Vagina (tissue), 2 donors: Measurements from ENCODE around the gene MSN. TPM values are rescaled to one million over a fixed set of nuclear protein-coding genes. Genes with fewer than 3 reads are reported as not detected.
A peak's percentile ranks its signal among the peaks of the same experiment; 100 is the strongest.
"Not testable (repeated sequence)": the region's sequence is repeated elsewhere in the genome, so short reads cannot be mapped to it uniquely, and the experiment has no call there.

Experiments used
- DNase-seq, 2 donors: peaks; one replicate each; pipeline ENCODE4 v3.0.0-alpha.2; 2017; ENCODE audit errors: extremely low spot score in 2 of 2
- H3K27ac ChIP-seq: fragments of 200-600 bp; sonication (generic); one replicate; pipeline ENCODE4 v1.5.1; 2019
- H3K27me3 ChIP-seq: fragments of 200-600 bp; sonication (generic); one replicate; pipeline ENCODE4 v1.5.1; 2019
- H3K36me3 ChIP-seq, 2 donors: fragments of 200-600 bp; sonication (generic); one replicate each; pipeline ENCODE4 v1.5.1; 2017 to 2019
- H3K4me1 ChIP-seq: fragments of 200-600 bp; sonication (generic); one replicate; pipeline ENCODE4 v1.5.1; 2019
- H3K4me3 ChIP-seq, 2 donors: fragments of 200-600 bp; sonication (generic); 1 replicate in 1 of 2; 2 replicates in 1 of 2; pipeline ENCODE4 v1.5.1; 2016 to 2019
- H3K9me3 ChIP-seq: fragments of 200-600 bp; sonication (generic); one replicate; pipeline ENCODE4 v1.5.1; 2019
- POLR2A ChIP-seq, 2 donors: fragments of 450-650 bp; IDR thresholded peaks; one replicate each; pipeline ENCODE4 v1.6.1; 2017; ENCODE audit warnings: antibody characterized with exemption in 2 of 2, mild to moderate bottlenecking in 2 of 2, moderate library complexity in 2 of 2
- POLR2AphosphoS5 ChIP-seq, 2 donors: sonication (generic); formaldehyde crosslinking; IDR thresholded peaks; one replicate each; pipeline ENCODE4 v1.9.0; 2017; ENCODE audit warnings: antibody characterized with exemption in 2 of 2, mild to moderate bottlenecking in 2 of 2, low read depth in 1 of 2; ENCODE audit not compliant: insufficient read depth in 1 of 2
- intact Hi-C: fragments of 100-400 bp; cut with DNase I; formaldehyde crosslinking; loops from one replicate; pipeline ENCODE4 v1.15.1; 2023
- total RNA-seq: library from RNA; depleted of rRNA; stranded (reverse); fragments of >200 nt; gene quantifications from one replicate; pipeline ENCODE4 v1.2.3, GENCODE V29; 2016
- TF ChIP-seq, protein P1 (sequence below), 3 experiments: fragments of 450-650 bp in 2 of 3; fragments of 200-600 bp in 1 of 3; sonication (generic) in 1 of 3; IDR thresholded peaks; one replicate each; pipeline ENCODE4 v1.5.1; 2017 to 2019; ENCODE audit warnings: antibody characterized with exemption in 3 of 3, mild to moderate bottlenecking in 2 of 3, moderate library complexity in 2 of 3

Gene MSN
- total RNA-seq, 1 donor from 2014 or later: 192 TPM

DNA sequence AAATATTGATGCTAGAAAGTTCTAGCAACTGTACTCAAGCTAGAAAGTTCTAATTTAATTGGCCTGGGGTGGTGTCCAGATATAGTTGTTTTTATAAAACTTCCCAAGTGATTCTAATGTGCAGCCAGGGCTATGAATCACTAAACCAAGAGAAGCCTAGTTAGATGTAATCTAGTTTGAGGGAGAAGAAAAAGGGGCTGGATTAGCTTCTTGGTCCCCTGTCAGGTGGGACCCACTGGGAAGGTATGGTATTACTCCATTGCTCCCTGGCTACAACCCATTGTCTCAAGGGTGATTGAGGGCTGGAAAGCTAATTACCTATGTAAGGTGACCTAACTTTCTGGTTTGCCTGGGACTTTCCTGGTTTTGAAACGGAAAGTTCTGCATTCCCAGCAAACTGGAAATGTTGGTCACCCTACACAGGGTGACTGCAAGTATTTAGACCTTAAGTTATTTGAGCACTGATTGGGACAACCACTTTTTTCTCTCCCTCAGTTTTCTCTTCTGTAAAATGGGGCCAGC lies 23.9 kb upstream of the MSN start:
- TF ChIP-seq, protein P1, sequence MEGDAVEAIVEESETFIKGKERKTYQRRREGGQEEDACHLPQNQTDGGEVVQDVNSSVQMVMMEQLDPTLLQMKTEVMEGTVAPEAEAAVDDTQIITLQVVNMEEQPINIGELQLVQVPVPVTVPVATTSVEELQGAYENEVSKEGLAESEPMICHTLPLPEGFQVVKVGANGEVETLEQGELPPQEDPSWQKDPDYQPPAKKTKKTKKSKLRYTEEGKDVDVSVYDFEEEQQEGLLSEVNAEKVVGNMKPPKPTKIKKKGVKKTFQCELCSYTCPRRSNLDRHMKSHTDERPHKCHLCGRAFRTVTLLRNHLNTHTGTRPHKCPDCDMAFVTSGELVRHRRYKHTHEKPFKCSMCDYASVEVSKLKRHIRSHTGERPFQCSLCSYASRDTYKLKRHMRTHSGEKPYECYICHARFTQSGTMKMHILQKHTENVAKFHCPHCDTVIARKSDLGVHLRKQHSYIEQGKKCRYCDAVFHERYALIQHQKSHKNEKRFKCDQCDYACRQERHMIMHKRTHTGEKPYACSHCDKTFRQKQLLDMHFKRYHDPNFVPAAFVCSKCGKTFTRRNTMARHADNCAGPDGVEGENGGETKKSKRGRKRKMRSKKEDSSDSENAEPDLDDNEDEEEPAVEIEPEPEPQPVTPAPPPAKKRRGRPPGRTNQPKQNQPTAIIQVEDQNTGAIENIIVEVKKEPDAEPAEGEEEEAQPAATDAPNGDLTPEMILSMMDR (IDR thresholded peaks at IDR 0.05): no peak
- TF ChIP-seq POLR2A (IDR thresholded peaks at IDR 0.05) (no peak), POLR2AphosphoS5 (IDR thresholded peaks at IDR 0.05; ENCODE audit: insufficient read depth in 1 of 2, low read depth in 1 of 2) (peak in 1 of 2 donors; percentile 27)
- H3K27ac ChIP-seq: peak overlapping the region; percentile 68
- intact Hi-C loops: no loop called here

DNA sequence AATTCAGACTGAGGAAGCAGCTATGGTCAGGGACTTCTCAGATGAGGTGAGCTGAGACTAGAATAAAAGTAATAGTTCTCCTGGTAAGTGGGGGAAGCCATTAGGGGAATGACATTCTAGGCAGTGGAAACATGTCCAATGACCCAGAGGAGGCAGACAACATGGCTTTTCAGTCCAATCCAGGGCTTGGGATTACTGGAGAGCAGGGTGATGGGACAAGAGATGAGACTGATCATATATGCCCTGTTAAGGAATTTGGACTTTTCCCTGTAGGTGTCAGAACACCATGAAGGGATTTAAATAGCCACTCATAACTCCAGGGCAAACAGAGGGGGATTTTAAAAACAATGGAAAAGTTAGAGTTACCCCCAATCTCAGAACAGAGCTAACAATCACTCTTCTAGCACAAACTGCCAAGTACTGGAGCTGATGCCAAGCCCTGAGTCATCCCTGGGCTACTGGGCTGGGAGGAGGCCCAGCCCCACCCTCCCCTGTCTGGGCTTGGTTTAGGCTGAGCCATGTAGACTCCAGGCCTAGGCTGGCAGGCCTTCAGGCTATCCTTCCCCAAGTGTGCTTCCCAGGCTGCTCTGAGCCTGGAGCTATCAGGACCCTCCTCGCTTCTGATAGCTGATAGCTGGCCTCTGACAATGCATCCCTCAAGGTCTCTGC lies 22.7 kb upstream of the MSN start:
- no peaks in the 10 kb centered on the region for H3K9me3 ChIP-seq
- no peak for DNase-seq
- peak overlapping the region; percentile 68 for H3K27ac ChIP-seq
- no peak overlapping the region for H3K4me3 ChIP-seq
- peaks cover 33% of the 10 kb centered on the region for H3K4me1 ChIP-seq
- H3K36me3 ChIP-seq: no peaks in the 10 kb centered on the region
- intact Hi-C loops: no loop called here
- H3K27me3 ChIP-seq: no peaks in the 10 kb centered on the region
- peak; percentile 45 to 65 for TF ChIP-seq POLR2AphosphoS5 (IDR thresholded peaks at IDR 0.05; ENCODE audit: insufficient read depth in 1 of 2, low read depth in 1 of 2)
- TF ChIP-seq, protein P1 (IDR thresholded peaks at IDR 0.05): no peak

More for the DNA sequence above, 23.9 kb upstream of the MSN start:
- no peak for DNase-seq
- Histone ChIP-seq H3K9me3 (no peaks in the 10 kb centered on the region), H3K4me1 (peaks cover 33% of the 10 kb centered on the region), H3K36me3 (no peaks in the 10 kb centered on the region), H3K27me3 (no peaks in the 10 kb centered on the region), H3K4me3 (no peak overlapping the region)

DNA sequence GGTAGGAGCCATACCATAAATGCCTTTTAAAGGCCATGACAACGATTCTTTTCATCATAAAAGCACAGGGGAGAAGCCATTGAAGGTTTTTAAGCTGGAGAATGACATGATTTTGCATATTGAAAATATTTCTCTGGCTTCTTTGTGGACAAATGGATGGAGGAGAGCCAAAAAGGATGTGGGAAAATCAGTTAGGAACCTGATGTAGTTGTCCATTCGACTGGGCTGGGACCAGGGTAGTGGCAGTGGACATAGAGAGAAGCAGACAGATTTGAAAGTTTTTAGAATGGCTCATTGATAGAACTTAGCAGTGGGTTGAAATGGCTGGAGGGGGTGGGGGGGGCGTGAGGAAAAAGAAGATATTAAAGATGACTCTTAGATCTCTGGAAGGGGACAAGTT lies 19.7 kb upstream of the MSN start:
- TF ChIP-seq POLR2A (IDR thresholded peaks at IDR 0.05): no peak
- TF ChIP-seq, protein P1 (IDR thresholded peaks at IDR 0.05): no peak
- TF ChIP-seq POLR2AphosphoS5 (IDR thresholded peaks at IDR 0.05; ENCODE audit: insufficient read depth in 1 of 2, low read depth in 1 of 2): no peak
- Histone ChIP-seq H3K4me3 (no peak overlapping the region), H3K27me3 (no peaks in the 10 kb centered on the region), H3K36me3 (no peaks in the 10 kb centered on the region), H3K4me1 (peaks cover 31% of the 10 kb centered on the region), H3K9me3 (no peaks in the 10 kb centered on the region), H3K27ac (no peak overlapping the region)
- DNase-seq: no peak
- intact Hi-C loops: no loop called here

DNA sequence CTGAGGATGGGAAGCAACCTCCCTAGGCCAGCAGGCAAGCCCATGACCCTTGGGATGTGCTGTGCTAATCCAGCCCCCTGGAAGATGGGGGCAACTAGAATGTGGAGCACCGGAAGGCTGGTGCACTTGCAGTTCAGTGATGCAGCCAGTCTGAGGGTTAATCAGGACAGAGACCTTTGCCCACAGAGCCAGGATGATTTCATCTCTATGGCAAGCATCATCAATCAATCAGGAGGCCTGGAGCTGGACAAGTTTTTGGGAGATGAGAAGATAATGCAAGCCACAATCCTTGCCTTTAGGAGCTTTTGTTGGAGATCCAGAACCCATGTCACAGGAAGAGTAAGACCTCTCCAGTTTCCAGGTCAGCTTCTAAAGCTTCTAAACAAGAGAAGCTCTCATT lies 15.4 kb upstream of the MSN start:
- Histone ChIP-seq H3K9me3 (no peaks in the 10 kb centered on the region), H3K4me3 (no peak overlapping the region), H3K4me1 (peaks cover 11% of the 10 kb centered on the region), H3K27ac (no peak overlapping the region), H3K27me3 (no peaks in the 10 kb centered on the region), H3K36me3 (no peaks in the 10 kb centered on the region)
- intact Hi-C loops: no loop called here
- TF ChIP-seq POLR2AphosphoS5 (IDR thresholded peaks at IDR 0.05; ENCODE audit: insufficient read depth in 1 of 2, low read depth in 1 of 2) (no peak), POLR2A (IDR thresholded peaks at IDR 0.05) (no peak)
- TF ChIP-seq, protein P1 (IDR thresholded peaks at IDR 0.05): no peak
- no peak for DNase-seq

DNA sequence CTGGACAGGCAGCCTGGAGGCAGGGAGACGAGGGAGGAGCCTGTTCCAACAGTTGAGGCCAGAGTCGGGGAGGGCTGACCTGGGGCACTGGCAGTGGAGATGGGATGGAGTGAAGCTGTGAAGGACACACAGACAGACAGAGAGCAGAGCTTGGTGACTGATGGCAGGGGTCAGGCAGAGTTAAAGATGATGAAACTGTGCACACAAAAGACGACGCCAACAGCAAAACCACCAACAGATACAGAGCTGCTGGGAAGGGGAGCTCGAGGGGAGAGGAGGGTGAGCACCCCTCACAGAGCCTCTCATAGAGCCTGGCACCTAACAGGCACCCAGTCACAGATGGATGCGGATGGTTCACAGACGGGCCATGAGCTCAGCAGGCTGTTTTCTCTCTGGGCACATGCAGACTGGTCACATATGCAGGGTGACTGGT lies 10.4 kb upstream of the MSN start:
- H3K4me1 ChIP-seq: peaks cover 11% of the 10 kb centered on the region
- H3K36me3 ChIP-seq, H3K4me3 ChIP-seq, H3K9me3 ChIP-seq, intact Hi-C loops, DNase-seq, H3K27me3 ChIP-seq, H3K27ac ChIP-seq: not testable (repeated sequence)
